HS-27A (cell line): ENCODE results near the gene TNNI3K.

Experiments
- DNase-seq: peaks from one replicate; pipeline ENCODE4 v3.0.0-alpha.2; 2012; ENCODE audit warnings: low read depth, missing footprints

TNNI3K gene

DNA sequence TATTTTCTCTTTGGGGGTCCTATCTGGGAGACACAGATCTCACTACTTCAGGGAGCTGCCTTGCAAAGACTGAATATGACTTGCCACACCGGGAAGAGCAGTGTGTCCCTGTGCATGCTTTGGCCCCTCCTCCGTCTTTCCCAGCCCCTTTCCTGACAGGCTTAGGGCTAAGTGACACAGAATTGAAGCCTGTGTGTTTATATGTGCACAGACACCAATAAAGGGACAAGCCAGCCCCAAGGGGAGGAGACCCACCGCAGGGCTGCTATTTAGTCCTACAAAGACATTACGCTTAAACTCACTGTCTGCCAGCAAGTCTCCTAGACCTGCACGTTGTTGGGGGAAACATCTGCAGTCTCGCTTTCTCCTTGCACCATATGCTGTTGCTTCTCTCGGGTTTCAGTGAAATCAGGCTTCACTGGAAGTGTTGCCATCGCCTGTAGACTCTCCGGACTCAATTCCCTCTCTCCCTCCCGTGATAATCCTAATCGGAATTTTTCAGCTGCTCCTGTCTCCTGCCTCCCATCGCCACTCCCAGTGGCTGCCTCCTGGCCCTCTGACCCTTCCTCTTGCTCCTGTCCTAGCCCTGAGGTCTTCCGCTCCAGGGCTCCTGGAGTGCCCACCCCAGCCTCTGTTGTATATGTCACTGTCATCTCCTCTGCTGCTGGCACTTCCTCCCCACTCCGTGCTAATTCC is 335.8 kb downstream of the TNNI3K start:
- DNase-seq, result no peak

DNA sequence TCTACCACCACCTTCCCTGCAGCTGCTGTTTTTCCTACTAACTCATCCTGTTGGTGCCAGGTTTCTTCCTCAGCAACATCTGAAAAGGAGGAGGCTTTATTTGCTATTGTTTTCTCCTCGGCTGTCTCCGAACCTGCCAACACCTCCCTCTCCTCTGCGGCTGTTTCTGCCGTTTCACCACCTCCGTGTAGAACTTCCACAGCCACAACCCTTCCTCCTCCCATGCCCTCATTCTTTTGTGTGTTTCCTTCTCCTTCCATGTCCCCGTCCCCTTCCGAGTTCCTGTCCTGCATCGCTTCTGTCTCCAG is 336.3 kb downstream of the TNNI3K start:
- DNase-seq, result no peak

DNA sequence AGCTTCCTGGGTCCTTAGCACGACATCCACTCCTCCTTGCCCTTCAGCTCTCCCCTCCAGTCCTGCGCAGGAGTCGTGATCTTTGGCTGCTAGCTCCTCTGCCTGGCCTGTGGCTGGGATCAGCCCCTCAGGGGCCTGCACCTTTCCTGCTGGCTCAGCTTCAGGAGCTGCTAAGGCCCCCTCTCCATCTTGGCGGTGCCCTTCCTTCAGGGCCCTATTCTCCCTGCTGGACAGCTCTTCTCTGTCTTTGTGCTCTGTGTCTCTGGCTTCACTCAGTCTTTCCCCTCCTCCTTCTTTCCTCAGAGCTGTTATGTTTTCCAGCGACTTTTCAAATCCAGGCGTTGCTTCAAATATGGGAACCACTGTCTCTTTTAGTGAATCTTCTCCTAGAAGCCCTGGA is 336.7 kb downstream of the TNNI3K start:
- no peak for DNase-seq

DNA sequence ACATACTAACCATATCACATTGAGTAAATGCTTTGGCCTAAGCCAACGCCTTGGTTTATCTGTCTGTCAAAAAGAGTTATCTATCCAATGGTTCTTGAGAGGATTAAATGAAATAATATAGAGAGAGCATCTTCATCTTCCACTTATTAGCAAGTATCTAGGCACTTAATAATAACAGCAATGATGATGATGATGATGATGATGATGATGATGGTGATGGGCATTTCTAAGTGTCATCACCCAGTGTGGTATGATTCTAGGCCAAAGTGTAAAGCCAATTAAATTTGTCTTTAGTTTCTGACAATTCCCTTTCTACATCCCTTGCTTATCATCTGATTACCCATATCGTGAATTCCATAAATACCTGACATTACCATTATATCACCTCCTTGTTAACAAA is 342.9 kb downstream of the TNNI3K start:
- no peak for DNase-seq

DNA sequence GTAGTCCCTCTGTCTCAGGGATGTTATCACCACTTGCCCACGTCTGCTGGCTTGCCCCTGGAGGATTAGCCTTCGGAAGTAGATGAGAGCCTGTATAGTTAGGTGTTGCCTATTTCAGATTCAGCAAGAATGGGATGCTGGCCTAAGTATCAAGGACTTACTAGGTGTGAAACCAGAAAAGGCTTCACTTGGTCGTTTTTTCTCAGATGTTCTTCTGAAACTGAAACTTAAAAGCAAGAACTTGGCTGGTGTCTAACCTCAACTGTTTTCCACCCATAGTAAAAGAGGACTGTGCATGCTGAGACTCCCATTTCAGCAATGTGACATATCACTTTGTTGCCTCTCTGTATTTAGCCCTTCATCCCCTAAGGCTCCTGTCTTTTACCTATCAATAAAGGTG is 344.2 kb downstream of the TNNI3K start:
- DNase-seq, result no peak

DNA sequence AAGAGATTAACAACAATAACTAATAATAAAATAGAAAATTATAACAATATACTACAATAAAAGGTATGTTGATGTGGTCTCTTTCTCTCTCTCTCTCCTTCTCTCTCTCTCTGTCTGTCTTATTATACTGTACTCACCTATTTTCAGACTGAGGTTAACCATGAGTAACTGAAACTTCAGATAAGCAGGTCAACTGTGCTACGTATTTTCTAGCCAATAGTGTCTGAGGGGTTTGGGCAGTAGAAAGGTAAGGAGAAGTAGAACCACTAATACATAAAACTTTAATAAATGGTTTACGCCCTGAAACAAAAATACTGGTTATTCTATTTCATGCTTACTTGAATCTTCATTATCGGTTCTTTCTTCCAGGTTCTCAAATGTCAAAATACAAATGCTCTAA is 348.2 kb downstream of the TNNI3K start:
- no peak for DNase-seq

DNA sequence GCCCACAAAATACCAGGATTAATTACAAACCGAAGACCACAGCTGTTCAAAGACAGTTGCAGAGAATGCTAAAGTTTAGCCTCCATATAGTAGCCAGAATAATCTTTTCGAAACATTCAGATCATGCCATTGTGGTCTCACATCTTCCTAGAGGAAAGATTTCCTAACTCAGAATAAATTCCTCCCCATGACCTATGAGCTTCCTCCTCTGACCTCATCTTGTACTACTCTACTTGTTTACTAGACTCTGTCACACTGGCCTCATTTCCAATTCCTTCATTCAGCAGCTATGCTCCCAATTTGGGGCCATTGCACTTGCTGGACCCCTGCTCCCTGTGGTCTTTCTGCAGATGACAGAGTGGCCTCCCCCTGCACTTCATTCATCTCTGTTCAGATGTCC is 349.0 kb downstream of the TNNI3K start:
- DNase-seq, result no peak

DNA sequence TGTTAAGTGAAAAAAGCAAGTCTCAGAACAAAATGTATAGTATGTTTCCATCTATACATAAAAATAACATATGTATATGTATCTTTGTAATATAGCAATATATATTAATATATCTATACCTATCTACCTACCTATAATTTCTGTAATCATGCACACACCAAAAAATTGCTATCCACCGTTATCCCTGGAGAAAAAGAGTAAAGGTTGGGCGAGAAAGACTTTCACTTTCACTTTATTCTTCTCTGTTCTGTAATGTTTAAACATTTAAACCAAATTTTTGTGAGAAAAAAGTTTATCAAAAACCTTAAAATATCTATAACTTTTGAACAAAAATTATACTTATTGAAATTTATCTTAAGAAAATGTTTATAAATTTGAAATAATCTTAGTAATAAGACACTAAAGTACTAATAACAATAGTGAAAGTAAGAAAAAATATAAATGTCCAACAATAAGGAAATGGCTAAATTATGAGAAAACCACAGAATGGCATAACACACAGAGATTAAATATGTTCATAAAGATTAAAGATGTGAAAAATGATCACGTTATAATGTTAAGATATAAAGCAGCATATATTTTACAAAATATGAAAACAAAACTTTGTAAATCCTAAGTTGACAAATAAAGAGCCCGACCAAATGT is 351.2 kb downstream of the TNNI3K start:
- no peak for DNase-seq

DNA sequence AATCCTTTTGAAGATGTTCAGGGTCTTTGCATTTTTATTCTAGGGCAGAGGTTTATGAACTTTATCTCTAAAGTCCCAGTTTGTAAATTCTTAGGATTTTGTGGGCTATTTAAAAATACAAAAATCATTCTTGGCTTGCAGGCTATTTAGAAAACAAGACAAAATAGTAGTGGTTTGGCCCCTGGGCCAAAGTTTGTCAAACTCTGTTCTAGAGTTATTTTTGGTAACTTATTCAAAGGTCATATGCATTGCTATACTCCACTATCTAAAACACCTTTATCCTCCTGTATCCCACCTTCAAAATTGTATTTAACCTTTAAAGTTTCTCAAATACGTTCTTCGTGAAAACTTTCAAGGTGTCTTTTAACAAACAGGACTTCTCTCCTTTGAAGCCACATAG is 352.7 kb downstream of the TNNI3K start:
- DNase-seq, result no peak

DNA sequence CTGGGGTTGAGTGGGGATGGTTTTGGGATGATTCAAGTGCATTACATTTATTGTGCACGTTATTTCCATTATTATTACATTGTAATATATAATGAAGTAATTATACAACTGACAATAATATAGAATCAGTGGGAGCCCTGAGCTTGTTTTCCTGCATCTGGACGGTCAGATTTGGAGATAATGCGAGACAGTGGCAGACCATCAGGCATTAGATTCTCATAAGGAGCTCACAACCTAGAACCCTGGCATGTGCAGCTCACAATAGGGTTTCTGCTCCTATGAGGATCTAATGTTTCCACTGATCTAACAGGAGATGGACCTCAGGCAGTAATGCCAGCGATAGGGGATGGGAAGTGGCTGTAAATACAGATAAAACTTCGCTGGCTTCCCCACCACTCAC is 355.1 kb downstream of the TNNI3K start:
- DNase-seq, result no peak

DNA sequence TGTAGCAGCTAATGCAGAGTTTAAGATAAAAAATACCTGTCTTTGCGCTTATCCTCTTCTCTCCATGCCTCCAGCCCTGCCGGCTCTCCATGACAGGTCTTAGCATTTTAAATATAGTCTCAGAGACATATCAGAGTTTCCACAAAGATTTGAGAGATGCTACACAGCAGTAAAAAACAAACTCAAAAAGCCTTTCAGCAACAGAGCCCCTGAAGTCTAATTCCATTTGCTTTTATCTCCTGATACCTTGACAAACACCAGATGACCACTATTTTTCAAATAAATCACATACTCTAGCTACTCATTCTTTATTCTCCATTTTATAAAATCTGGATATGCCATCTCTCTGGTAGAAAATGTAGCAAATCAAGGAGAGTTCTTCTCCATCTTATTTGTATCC is 356.8 kb downstream of the TNNI3K start:
- no peak for DNase-seq

DNA sequence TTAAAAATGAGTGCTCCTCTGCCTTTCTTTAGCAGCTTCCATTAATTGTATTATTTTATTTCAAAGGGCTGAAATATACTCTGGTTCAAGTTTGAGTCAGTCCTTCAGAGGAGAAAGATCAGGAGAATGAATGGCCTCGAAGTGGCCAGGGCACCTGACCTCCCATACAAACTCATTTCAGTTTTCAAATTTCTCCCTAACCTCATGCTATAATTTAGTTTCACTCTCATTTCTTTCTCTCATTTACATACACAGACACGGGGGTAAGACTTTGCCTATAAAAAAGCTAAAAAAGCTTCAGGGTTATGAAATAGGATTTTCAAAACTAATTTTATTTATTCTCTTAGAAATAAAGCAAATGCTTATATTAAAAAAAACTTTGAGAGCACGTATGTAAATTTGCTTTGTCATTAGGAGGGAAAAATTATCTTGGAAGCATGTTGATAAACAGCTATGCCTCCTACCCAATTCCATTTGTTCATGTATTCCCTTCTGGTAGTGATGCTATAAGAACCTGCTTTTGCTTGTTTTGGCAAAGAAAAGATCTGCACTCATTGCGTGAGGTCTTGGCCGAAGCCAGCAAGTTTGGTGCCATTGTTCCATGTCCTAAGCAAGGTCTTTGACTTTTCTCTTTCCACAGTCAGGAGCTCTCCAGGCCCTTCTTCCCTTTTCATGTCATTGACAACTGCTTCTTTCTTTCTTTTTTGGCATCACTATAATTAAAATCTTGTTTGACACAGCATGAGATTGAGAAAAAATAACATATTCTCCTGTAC is 357.6 kb downstream of the TNNI3K start:
- no peak for DNase-seq
